Peyer's patch (tissue), 4 donors: ENCODE measurements around the gene TESMIN.

Source experiments
- CTCF ChIP-seq, 6 experiments: fragments of 450-650 bp in 4 of 6; fragments of 200-600 bp in 2 of 6; sonication (generic) in 1 of 6; IDR thresholded peaks; one replicate each; pipeline ENCODE4 v1.5.1; 2017 to 2019; ENCODE audit warnings: antibody characterized with exemption in 6 of 6, mild to moderate bottlenecking in 3 of 6, moderate library complexity in 1 of 6
- POLR2A ChIP-seq, 2 donors: fragments of 450-650 bp; IDR thresholded peaks; one replicate each; pipeline ENCODE4 v1.5.1; 2017; ENCODE audit warnings: antibody characterized with exemption in 2 of 2, mild to moderate bottlenecking in 2 of 2, moderate library complexity in 2 of 2

GRCh38 chr11:68774194-68774585 lies 22.9 kb upstream of the TESMIN start:
- TF ChIP-seq POLR2A (IDR thresholded peaks at IDR 0.05) (no peak), CTCF (IDR thresholded peaks at IDR 0.05) (no peak)
